Liver (tissue), 10 donors: ENCODE results near the gene FAM149B1. TPM values are rescaled to one million over a fixed set of nuclear protein-coding genes. Genes with fewer than 3 reads are reported as not detected.

ENCODE experiments used
- DNase-seq: peaks from one replicate; pipeline ENCODE4 v3.0.0-alpha.2; 2017; ENCODE audit warnings: low spot score
- H3K27ac ChIP-seq, 2 donors: one replicate each; pipeline ENCODE4 v1.7.0; 2013; ENCODE audit warnings: inconsistent platforms in 2 of 2, low read length in 2 of 2, control low read depth in 1 of 2, low read depth in 1 of 2, mild to moderate bottlenecking in 1 of 2
- H3K27me3 ChIP-seq, 4 donors: one replicate each; pipeline versions ENCODE4 v1.6.1 to v1.7.0; 2013; ENCODE audit warnings: low read length in 3 of 4, inconsistent platforms in 1 of 4, mild to moderate bottlenecking in 1 of 4, moderate library complexity in 1 of 4; ENCODE audit not compliant: control insufficient read depth in 4 of 4, insufficient read depth in 4 of 4
- H3K36me3 ChIP-seq, 4 donors: one replicate each; pipeline versions ENCODE4 v1.6.1 to v1.7.0; 2013; ENCODE audit warnings: low read length in 3 of 4, mild to moderate bottlenecking in 3 of 4, low read depth in 1 of 4, moderate library complexity in 1 of 4; ENCODE audit not compliant: control insufficient read depth in 4 of 4, insufficient read depth in 3 of 4
- H3K4me1 ChIP-seq, 4 donors: one replicate each; pipeline versions ENCODE4 v1.6.1 to v1.7.0; 2013; ENCODE audit warnings: low read length in 3 of 4, mild to moderate bottlenecking in 3 of 4, moderate library complexity in 1 of 4; ENCODE audit not compliant: control insufficient read depth in 4 of 4, insufficient read depth in 4 of 4
- H3K4me3 ChIP-seq, 3 donors: one replicate each; pipeline versions ENCODE4 v1.6.1 to v1.7.0; 2013; ENCODE audit warnings: low read length in 3 of 3, control low read depth in 1 of 3, low read depth in 1 of 3, mild to moderate bottlenecking in 1 of 3
- H3K9ac ChIP-seq, 2 donors: one replicate each; pipeline ENCODE4 v1.7.0; 2013; ENCODE audit warnings: low read length in 2 of 2, mild to moderate bottlenecking in 2 of 2, moderate library complexity in 2 of 2, control low read depth in 1 of 2, low read depth in 1 of 2
- H3K9me3 ChIP-seq, 4 donors: one replicate each; pipeline versions ENCODE4 v1.6.1 to v1.7.0; 2013; ENCODE audit warnings: low read length in 3 of 4; ENCODE audit not compliant: control insufficient read depth in 4 of 4
- EGR1 ChIP-seq, 2 donors: IDR thresholded peaks; 2 replicates each; pipeline ENCODE4 v1.6.1; 2016 to 2018; ENCODE audit warnings: antibody characterized with exemption in 2 of 2, low read depth in 2 of 2
- RXRA ChIP-seq, 2 donors: IDR thresholded peaks; 2 replicates each; pipeline ENCODE4 v1.6.1; 2017 to 2018; ENCODE audit warnings: antibody characterized with exemption in 2 of 2, mild to moderate bottlenecking in 1 of 2
- SP1 ChIP-seq: IDR thresholded peaks from 2 replicates; pipeline ENCODE4 v1.6.1; 2018; ENCODE audit warnings: antibody characterized with exemption, mild to moderate bottlenecking
- TAF1 ChIP-seq: conservative IDR thresholded peaks from 2 replicates; pipeline ENCODE4 v1.6.1; 2016; ENCODE audit warnings: antibody characterized with exemption, mild to moderate bottlenecking
- YY1 ChIP-seq: IDR thresholded peaks from 2 replicates; pipeline ENCODE4 v1.6.1; 2016; ENCODE audit warnings: antibody characterized with exemption, mild to moderate bottlenecking
- WGBS: extraction: QIAGEN DNeasy Blood & Tissue Kit; methylation state at CpG from one replicate; pipeline ENCODE4 v1.1.7; 2013; 5-methylcytosine and 5-hydroxymethylcytosine counted together
- polyA plus RNA-seq, 2 donors: library from polyadenylated mRNA; stranded (reverse) in 1 of 2; unstranded in 1 of 2; fragments of 200-250 nt in 1 of 2; fragments of >200 nt in 1 of 2; fragmentation: Nextera tagmentation in 1 of 2; extraction: Ambion mirVana in 1 of 2; gene quantifications; one replicate each; pipeline versions ENCODE4 v1.2.1 to v1.2.3, GENCODE V29; 2013 to 2015
- small RNA-seq: library from RNA; depleted of rRNA; stranded (forward); fragments of <200 nt; gene quantifications from one replicate; pipeline ENCODE3, GENCODE V24; 2014
- total RNA-seq, 2 donors: library from RNA; depleted of rRNA; stranded (reverse); fragments of >200 nt; gene quantifications; one replicate each; pipeline ENCODE4 v1.2.3, GENCODE V29; 2014
- TF ChIP-seq, protein P1 (sequence below): IDR thresholded peaks from 2 replicates; pipeline ENCODE4 v1.6.1; 2016; ENCODE audit warnings: antibody characterized with exemption, mild to moderate bottlenecking
- TF ChIP-seq, protein P2 (sequence below): IDR thresholded peaks from 2 replicates; pipeline ENCODE4 v1.6.1; 2016; ENCODE audit warnings: antibody characterized with exemption
- TF ChIP-seq, protein P3 (sequence below): IDR thresholded peaks from 2 replicates; pipeline ENCODE4 v1.6.1; 2016; ENCODE audit warnings: antibody characterized with exemption
- donor health status: healthy.
- donor health status: healthy.
- donor health status: healthy.
- donor health status: healthy.
- donor health status: healthy.

FAM149B1 gene
- total and polyA plus RNA-seq, 4 donors: 7.3 to 12.9 (median 9.1) TPM

DNA sequence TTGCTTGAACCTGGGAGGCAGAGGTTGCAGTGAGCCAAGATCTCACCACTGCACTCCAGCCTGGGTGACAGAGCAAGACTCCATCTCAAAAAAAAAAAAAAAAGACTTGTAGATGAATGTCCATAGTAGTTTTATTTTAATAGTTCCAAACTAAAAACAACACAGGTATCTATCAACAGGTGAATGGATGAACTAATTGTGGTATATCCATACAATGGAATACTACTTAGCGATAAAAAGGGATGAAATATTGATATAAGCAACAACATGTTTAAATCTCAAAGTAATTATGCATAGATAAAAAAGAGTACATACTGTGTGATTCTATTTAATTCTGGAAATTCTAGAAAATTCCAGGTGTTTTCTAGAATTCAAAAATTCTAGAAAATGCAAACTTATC is 122.0 kb downstream of the FAM149B1 start (continued):
- TF ChIP-seq, protein P1, sequence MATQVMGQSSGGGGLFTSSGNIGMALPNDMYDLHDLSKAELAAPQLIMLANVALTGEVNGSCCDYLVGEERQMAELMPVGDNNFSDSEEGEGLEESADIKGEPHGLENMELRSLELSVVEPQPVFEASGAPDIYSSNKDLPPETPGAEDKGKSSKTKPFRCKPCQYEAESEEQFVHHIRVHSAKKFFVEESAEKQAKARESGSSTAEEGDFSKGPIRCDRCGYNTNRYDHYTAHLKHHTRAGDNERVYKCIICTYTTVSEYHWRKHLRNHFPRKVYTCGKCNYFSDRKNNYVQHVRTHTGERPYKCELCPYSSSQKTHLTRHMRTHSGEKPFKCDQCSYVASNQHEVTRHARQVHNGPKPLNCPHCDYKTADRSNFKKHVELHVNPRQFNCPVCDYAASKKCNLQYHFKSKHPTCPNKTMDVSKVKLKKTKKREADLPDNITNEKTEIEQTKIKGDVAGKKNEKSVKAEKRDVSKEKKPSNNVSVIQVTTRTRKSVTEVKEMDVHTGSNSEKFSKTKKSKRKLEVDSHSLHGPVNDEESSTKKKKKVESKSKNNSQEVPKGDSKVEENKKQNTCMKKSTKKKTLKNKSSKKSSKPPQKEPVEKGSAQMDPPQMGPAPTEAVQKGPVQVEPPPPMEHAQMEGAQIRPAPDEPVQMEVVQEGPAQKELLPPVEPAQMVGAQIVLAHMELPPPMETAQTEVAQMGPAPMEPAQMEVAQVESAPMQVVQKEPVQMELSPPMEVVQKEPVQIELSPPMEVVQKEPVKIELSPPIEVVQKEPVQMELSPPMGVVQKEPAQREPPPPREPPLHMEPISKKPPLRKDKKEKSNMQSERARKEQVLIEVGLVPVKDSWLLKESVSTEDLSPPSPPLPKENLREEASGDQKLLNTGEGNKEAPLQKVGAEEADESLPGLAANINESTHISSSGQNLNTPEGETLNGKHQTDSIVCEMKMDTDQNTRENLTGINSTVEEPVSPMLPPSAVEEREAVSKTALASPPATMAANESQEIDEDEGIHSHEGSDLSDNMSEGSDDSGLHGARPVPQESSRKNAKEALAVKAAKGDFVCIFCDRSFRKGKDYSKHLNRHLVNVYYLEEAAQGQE: no peak
- TF ChIP-seq, protein P2, sequence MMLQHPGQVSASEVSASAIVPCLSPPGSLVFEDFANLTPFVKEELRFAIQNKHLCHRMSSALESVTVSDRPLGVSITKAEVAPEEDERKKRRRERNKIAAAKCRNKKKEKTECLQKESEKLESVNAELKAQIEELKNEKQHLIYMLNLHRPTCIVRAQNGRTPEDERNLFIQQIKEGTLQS: no peak
- TF ChIP-seq RXRA (IDR thresholded peaks at IDR 0.05): no peak
- TF ChIP-seq YY1: no peak
- TF ChIP-seq SP1: no peak
- TF ChIP-seq TAF1: no peak

DNA sequence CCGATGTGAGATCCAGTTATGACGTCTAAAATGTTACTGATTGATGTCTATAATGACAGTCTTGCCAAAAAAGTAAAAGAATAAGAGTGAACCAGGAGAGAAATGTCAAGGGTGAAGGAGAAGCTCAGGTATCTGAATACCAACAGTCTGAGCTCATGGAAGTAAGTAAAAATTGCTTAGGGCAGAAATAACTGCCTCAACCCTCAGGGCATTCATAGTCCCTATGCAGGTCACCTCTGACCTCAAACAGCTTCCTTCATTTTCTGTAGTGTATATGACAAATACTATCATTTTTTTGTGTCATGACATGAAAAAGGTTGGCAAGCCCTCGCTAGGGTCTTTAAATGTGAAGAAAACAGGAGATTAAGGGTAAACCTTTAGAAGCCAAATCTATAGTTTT is 125.5 kb downstream of the FAM149B1 start:
- H3K36me3 ChIP-seq: no peaks in the 10 kb centered on the region
- no peaks in the 10 kb centered on the region for H3K4me1 ChIP-seq
- no peaks in the 10 kb centered on the region for H3K9me3 ChIP-seq
- WGBS: 85% methylated on average over 3 of the region's 3 CpGs
- no peaks in the 10 kb centered on the region for H3K27me3 ChIP-seq
- no peak overlapping the region for H3K27ac ChIP-seq
- H3K9ac ChIP-seq: no peak overlapping the region
- H3K4me3 ChIP-seq: no peak overlapping the region
- DNase-seq: no peak
- TF ChIP-seq, protein P3, sequence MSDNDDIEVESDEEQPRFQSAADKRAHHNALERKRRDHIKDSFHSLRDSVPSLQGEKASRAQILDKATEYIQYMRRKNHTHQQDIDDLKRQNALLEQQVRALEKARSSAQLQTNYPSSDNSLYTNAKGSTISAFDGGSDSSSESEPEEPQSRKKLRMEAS: no peak
- no peak for TF ChIP-seq EGR1 (IDR thresholded peaks at IDR 0.05; ENCODE audit: low read depth in 2 of 2)

Small RNAs within 50 kb of the gene (small RNA-seq; reads per million reads assigned to genes)
- gene RF00019 (not detected), gene RNU6-833P (not detected), gene SNORA11F (1.6 reads per million, percentile 85 among the genes with 10 or more reads in this experiment)

Other genes with a start within 250 kb of the FAM149B1 start
- gene PLA2G12B, start 213.3 kb upstream of the FAM149B1 start, total RNA-seq: 10 to 100 TPM; 53.7 to 60.2 TPM
- gene PLA2G12B, start 213.3 kb upstream of the FAM149B1 start, polyA plus RNA-seq: 10 to 100 TPM; 31.9 to 41.0 TPM
- 10 to 100 TPM; 26.3 to 63.7 TPM for gene P4HA1, start 71.3 kb upstream of the FAM149B1 start, total RNA-seq
- gene P4HA1, start 71.3 kb upstream of the FAM149B1 start, polyA plus RNA-seq: 10 to 100 TPM in 1 of 2 donors, 1 to 10 TPM in 1; 6.1 to 21.1 TPM
- gene NUDT13, start 57.7 kb upstream of the FAM149B1 start, total RNA-seq: 1 to 10 TPM; 1.4 to 4.0 TPM
- 1 to 10 TPM in 1 of 2 donors, under 1 TPM in 1; 0.60 to 3.5 TPM for gene NUDT13, start 57.7 kb upstream of the FAM149B1 start, polyA plus RNA-seq
- 10 to 100 TPM; 14.4 to 16.2 TPM for gene ECD, start 111 bp upstream of the FAM149B1 start, total RNA-seq
- gene ECD, start 111 bp upstream of the FAM149B1 start, polyA plus RNA-seq: 1 to 10 TPM; 7.1 to 9.6 TPM
- 10 to 100 TPM; 14.7 to 45.5 TPM for gene DNAJC9, start 79.1 kb downstream of the FAM149B1 start, total RNA-seq
- 1 to 10 TPM; 4.1 to 5.1 TPM for gene DNAJC9, start 79.1 kb downstream of the FAM149B1 start, polyA plus RNA-seq
- gene MRPS16, start 84.5 kb downstream of the FAM149B1 start, total RNA-seq: 10 to 100 TPM; 34.2 to 39.5 TPM
- gene MRPS16, start 84.5 kb downstream of the FAM149B1 start, polyA plus RNA-seq: 10 to 100 TPM; 57.2 to 87.5 TPM
- 1 to 10 TPM in 1 of 2 donors, under 1 TPM in 1; 0.98 to 2.3 TPM for gene CFAP70, start 190.7 kb downstream of the FAM149B1 start, total RNA-seq
- under 1 TPM; 0.46 to 0.61 TPM for gene CFAP70, start 190.7 kb downstream of the FAM149B1 start, polyA plus RNA-seq
- 10 to 100 TPM; 71.6 to 93.0 TPM for gene ANXA7, start 245.9 kb downstream of the FAM149B1 start, total RNA-seq
- gene ANXA7, start 245.9 kb downstream of the FAM149B1 start, polyA plus RNA-seq: 10 to 100 TPM; 87.0 to 93.4 TPM